Lung (tissue), 12 donors: Measurements from ENCODE around the gene C10orf62. TPM values are rescaled to one million over a fixed set of nuclear protein-coding genes. Genes with fewer than 3 reads are reported as not detected.

Experiments
- ATAC-seq: fragments of 200-7000 bp; cut with Tn5 transposase; one replicate; pipeline ENCODE4 v1.9.1; 2020; ENCODE audit warnings: moderate number of reproducible peaks; ENCODE audit not compliant: insufficient read depth, low FRiP score
- DNase-seq, 3 donors: peaks; one replicate each; pipeline ENCODE4 v3.0.0-alpha.2; 2013 to 2017
- H3K27ac ChIP-seq, 2 donors: one replicate each; pipeline ENCODE4 v1.5.1; 2013; ENCODE audit warnings: mild to moderate bottlenecking in 2 of 2, moderate library complexity in 2 of 2, control low read depth in 1 of 2, inconsistent platforms in 1 of 2, low read depth in 1 of 2, low read length in 1 of 2
- H3K27me3 ChIP-seq, 3 donors: one replicate each; pipeline ENCODE4 v1.5.1; 2013; ENCODE audit warnings: low read length in 2 of 3; ENCODE audit not compliant: control insufficient read depth in 3 of 3, insufficient read depth in 3 of 3
- H3K36me3 ChIP-seq, 4 donors: one replicate each; pipeline ENCODE4 v1.5.1; 2013; ENCODE audit warnings: low read length in 4 of 4, mild to moderate bottlenecking in 1 of 4, moderate library complexity in 1 of 4; ENCODE audit not compliant: control insufficient read depth in 4 of 4, insufficient read depth in 4 of 4
- H3K4me1 ChIP-seq, 5 donors: one replicate each; pipeline ENCODE4 v1.5.1; 2013; ENCODE audit warnings: low read length in 5 of 5, mild to moderate bottlenecking in 2 of 5, moderate library complexity in 1 of 5; ENCODE audit not compliant: control insufficient read depth in 5 of 5, insufficient read depth in 5 of 5
- H3K4me3 ChIP-seq: one replicate; pipeline ENCODE4 v1.5.1; 2013; ENCODE audit warnings: mild to moderate bottlenecking, control low read depth, moderate library complexity
- H3K9ac ChIP-seq, 2 donors: one replicate each; pipeline ENCODE4 v1.5.1; 2013; ENCODE audit warnings: low read length in 2 of 2, control low read depth in 1 of 2; ENCODE audit not compliant: insufficient read depth in 1 of 2
- H3K9me3 ChIP-seq, 4 donors: one replicate each; pipeline ENCODE4 v1.5.1; 2013; ENCODE audit warnings: low read length in 3 of 4, mild to moderate bottlenecking in 1 of 4, moderate library complexity in 1 of 4; ENCODE audit not compliant: control insufficient read depth in 4 of 4, insufficient read depth in 3 of 4
- CTCF ChIP-seq: IDR thresholded peaks from 2 replicates; pipeline ENCODE4 v1.5.1; 2012; ENCODE audit warnings: mild to moderate bottlenecking; ENCODE audit errors: control extremely low read depth, extremely low read depth
- WGBS, 2 donors: extraction: QIAGEN DNeasy Blood & Tissue Kit; methylation state at CpG; one replicate each; pipeline ENCODE4 v1.1.7; 2013; 5-methylcytosine and 5-hydroxymethylcytosine counted together
- polyA plus RNA-seq, 2 donors: library from polyadenylated mRNA; stranded (reverse); fragments of 200-250 nt; gene quantifications; one replicate each; pipeline ENCODE4 v1.2.1, GENCODE V29; 2013
- total RNA-seq, 2 donors: library from RNA; depleted of rRNA in 1 of 2; stranded (reverse); fragments of >200 nt in 1 of 2; gene quantifications; one replicate each; pipeline ENCODE4 v1.2.1, GENCODE V29; 2014 to 2021
- donor health status: control.
- donor health status: control.
- donor health status: Bipolar disorder and iron deficiency.
- donor health status: healthy.
- donor health status: DM: yes; HTN: yes; CAD: no.

The C10orf62 gene
- total and polyA plus RNA-seq, 4 donors: 0.21 TPM; not detected in 3

GRCh38 chr10:97573021-97573420, 16.5 kb upstream of the C10orf62 start:
- peaks cover 0 to 4% (median 0%) of the 10 kb centered on the region in 4 donors for H3K9me3 ChIP-seq
- TF ChIP-seq CTCF: no peak
- peaks cover 0 to 16% (median 3%) of the 10 kb centered on the region in 4 donors for H3K36me3 ChIP-seq
- no peak for DNase-seq
- no peaks in the 10 kb centered on the region for H3K27me3 ChIP-seq
- no peak overlapping the region for H3K4me3 ChIP-seq
- 91 to 93% methylated on average over 2 of the region's 2 CpGs for WGBS, 2 donors
- ATAC-seq: no peak
- peak overlapping the region; percentile 82 to 97 for H3K27ac ChIP-seq
- no peak overlapping the region for H3K9ac ChIP-seq
- H3K4me1 ChIP-seq: peaks cover 0 to 14% (median 0%) of the 10 kb centered on the region in 5 donors

- Histone ChIP-seq H3K27me3 (no peaks in the 10 kb centered on the region), H3K27ac (peak overlapping the region in 1 of 2 donors; percentile 97), H3K4me3 (no peak overlapping the region), H3K4me1 (peaks cover 0 to 14% (median 0%) of the 10 kb centered on the region in 5 donors), H3K9ac (no peak overlapping the region), H3K36me3 (peaks cover 0 to 14% (median 3%) of the 10 kb centered on the region in 4 donors), H3K9me3 (peaks cover 0 to 4% (median 0%) of the 10 kb centered on the region in 4 donors)
- DNase-seq: no peak
- 45 to 54% methylated on average over 2 of the region's 2 CpGs for WGBS, 2 donors
- TF ChIP-seq CTCF: no peak
- ATAC-seq: no peak
Measured at GRCh38 chr10:97573672-97574071, 15.8 kb upstream of the C10orf62 start.

GRCh38 chr10:97574374-97575126, 15.0 kb upstream of the C10orf62 start:
- Histone ChIP-seq H3K9ac (no peak overlapping the region), H3K4me1 (peaks cover 0 to 14% (median 0%) of the 10 kb centered on the region in 5 donors), H3K4me3 (no peak overlapping the region), H3K27me3 (no peaks in the 10 kb centered on the region), H3K9me3 (peaks cover 0 to 4% (median 0%) of the 10 kb centered on the region in 4 donors), H3K36me3 (peaks cover 0 to 12% (median under 1%) of the 10 kb centered on the region in 4 donors), H3K27ac (peak overlapping the region; percentile 65 to 97)
- DNase-seq (peak; percentile 29 to 51 (median 29)), ATAC-seq (no peak)
- no peak for TF ChIP-seq CTCF
- 55 to 67% methylated on average over 4 of the region's 4 CpGs for WGBS, 2 donors
